Hematopoietic multipotent progenitor cell treated with erythropoietin and hydrocortisone succinate and interleukin-3 and kit ligand, for 17 days (in vitro differentiated cells): Measurements from ENCODE around the gene RPL28.
A peak's percentile ranks its signal among the peaks of the same experiment; 100 is the strongest.

Source experiments
- DNase-seq: peaks from one replicate; pipeline ENCODE4 v3.0.0-alpha.2; 2015; ENCODE audit warnings: low spot score

RPL28 gene

DNA sequence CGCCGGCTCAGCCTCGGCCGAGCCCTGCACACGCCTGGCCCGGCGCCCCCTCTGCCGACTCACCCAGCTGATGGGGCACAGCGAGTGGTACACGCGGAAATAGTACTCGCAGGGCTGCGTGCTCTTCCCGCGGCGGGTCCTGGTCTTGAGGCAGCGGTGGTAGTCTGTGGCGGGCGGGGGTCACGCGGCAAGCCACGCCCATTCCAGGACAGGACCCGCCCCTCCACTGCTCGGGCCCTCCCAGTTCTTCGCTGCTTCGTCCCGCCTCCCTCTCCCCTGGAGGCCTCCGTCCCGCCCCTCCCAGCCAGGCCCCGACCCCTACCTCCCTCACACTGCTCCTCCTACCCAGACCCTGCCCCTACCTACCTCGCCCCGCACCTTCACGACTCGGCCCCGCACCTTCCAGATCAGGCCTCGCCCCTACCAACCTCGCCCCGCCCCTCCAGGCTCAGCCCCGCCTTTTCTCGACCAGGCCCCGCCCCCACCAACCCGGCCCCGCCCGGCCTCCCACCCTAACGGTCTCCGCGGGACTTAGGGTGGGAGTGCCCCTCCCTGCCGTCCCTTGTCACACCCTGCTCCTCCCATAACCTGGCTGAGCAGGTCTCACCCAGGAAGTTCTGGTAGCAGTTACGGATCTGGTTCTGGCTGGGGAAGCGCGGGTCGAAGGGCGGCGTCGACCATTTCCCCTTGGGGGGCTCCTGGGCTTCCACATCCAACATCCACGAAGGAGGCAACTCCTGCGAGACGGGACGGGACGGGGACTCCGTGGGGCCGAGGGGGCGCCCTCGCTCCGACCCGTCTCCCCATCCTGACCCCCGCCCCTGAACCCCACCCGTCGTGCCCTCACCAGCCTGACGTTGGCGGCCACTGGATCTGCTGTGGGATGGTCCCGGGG is 31.7 kb upstream of the RPL28 start:
- peak; percentile 65 for DNase-seq

DNA sequence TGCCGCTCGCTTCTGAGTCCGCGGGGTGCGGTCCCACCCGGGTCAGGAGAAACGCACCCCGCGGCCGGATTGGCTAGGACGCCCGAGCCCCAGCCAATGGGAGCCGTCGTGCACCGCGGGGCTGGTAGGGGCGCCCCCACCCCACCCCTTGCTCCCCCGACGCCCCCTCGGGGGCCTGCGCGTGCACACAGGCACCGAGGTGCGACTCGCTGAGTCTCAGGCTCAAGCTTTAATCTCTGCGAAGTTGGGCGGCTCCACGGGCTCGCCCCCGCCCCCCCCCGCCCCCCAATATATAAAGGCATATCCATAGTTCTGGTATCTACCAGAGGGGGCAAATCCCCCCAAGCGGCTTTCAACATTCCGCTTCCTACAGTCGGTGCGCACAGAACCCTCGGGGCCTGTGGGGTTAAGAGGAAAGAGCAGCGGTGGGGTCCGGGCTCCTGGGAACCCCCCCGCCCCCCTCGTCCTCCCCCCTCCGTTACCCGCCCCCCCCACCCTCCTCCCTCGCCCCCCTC is 31.0 kb upstream of the RPL28 start, which contains the start of gene COX6B2:
Gene COX6B2 (minus strand): TSS at position 22 of the 515 bp plus-strand sequence. CDS start 198 bp downstream, outside the sequence.
- DNase-seq: peak; percentile 54

DNA sequence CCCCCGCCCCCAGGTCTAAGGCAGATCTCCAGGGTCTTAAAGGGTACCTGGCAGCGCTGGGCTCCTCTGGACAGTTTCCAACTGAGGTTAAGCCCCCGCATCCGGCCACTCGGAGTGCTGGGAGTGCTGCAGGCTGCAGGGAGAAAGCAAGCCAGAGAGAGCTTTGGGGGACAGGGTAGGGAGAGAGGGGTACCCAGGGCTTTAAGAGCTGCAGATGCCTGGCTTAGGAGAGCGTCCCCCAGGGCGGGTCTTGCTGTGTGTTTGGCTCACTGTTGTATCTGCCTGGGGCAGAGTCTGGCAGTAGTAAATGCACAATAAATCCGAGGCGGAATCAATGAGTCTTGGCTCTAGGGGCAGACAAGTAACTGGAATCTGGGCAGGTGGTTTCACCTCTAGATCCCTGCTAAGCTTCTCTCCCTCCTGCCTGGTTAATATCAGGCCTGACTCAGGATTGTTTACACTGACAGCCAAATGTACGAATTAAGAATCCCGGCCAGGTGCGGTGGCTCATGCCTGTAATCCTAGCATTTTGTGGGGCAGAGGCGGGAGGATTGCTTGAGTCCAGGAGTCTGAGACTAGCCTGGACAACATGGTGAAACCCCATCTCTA is 30.4 kb upstream of the RPL28 start:
- DNase-seq: no peak

DNA sequence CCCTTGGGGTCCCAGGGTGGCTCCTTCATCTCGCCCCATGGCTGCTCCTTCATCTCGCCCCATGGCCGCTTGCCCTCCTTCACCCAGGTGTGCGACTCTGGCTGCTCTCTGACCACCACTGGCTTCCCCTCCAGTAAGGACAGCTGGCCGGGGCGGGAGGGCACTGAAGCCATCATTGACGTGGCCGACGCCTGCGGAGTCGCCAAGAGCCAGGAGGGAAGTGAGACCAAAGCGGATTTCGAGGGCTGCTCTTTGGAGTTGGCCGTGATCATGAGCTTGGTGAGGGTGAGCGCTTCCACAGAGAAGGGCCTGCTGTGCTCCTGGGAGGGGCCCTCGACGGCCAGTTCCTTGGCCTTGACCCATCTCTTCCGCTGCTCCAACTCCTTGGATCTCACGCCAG is 27.2 kb upstream of the RPL28 start:
- DNase-seq: no peak

DNA sequence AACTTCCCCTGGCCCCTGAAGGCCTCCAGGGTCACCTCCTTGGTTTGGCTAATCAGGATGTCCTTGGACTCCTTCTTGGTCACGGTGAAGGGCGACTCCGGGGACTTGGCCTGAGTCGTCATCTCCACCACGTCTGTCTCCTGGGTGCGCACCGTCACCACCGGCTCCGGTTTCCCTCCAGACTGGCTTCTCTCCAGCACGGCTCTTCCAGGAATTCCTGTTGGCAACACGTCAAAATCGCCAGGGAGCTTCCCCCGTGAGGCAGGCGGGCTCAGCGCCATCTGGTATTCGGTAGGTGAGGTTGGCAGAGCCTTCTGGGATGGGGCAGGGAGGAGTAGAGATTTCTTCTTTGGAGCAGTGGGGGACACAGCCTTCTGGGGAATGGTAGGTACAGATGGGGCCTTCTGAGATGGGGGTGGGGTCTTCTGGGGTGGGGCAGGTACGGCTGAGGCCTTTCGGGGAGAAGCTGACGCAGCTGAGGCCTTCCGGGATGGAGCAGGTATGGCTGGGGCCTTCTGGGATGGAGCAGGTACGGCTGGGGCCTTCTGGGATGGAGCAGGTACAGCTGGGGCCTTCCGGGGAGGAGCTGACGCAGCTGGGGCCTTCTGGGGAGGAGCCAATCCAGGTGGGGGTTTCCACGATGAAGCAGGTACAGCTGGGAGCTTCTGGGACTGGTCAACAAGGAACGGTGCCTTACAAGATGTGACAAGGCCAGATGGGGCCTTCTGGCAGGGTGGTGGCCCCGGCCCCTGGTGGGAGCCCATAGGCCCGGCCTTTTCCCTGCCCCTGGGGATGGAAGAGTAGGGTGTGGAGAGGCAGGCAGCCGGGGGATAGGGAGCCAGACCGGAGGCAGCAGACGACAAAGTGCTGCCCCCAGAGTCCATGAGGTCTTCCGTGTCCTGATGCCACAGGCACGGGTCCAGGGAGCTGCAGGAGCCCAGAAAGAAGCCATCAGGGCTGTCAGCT is 26.5 kb upstream of the RPL28 start:
- no peak for DNase-seq

DNA sequence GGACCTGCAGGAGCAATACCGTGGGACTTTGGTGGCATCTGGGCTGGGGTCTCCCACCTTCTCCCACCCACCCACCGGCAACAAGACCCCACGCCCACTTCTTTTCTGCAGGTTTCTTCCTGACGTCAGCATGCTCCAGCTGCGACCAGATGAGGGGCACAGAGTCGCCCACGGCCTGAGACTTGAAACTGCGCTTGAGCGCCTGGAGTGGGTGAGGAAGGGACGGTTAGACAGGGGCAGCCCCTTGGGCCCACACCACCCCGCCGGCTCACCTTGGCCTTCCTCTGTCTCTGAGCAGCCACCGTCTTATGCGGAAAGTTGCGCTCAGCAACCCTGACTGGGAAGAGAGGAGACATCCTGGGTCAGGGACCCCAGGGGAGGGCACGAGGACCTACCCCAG is 24.8 kb upstream of the RPL28 start:
- DNase-seq: no peak

DNA sequence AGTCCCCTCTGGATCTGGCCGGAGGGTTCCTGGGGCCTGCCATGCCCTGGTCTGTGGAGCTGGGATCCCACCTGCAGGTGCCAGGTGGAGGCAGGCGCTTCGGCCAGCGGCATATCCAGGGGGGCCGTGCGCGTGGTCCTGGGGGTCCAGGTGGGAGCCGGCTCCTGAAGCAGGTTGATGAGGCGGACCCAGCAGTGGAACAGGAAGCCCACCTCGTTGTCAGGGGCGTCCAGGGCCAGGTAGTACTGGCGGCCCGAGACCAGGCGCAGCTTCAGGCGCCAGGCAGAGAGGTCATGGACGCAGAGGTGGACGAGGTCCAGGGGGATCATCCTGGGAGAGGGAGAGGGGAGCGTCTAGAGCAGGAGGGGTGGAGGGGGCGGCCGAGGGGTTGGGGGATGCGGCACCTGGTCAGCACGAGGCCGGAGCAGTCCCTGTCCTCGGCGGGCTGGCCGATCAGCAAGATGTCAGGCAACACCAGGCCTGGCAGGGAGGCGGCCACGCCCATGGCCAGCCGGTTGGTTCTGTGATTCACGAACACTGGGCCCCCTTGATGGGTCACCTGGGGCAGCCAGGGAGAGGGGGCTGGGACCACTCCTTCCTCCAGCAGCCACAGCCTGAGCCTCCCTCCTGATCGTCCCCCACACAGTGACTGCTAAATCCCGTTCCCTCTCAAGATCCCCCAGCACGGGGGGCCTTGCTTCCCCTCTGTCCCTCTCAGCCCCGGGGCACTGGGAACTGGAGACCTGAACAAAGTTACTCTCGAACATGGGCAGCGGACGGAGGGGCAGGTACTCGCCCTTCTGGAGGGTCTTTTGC is 23.4 kb upstream of the RPL28 start:
- no peak for DNase-seq

DNA sequence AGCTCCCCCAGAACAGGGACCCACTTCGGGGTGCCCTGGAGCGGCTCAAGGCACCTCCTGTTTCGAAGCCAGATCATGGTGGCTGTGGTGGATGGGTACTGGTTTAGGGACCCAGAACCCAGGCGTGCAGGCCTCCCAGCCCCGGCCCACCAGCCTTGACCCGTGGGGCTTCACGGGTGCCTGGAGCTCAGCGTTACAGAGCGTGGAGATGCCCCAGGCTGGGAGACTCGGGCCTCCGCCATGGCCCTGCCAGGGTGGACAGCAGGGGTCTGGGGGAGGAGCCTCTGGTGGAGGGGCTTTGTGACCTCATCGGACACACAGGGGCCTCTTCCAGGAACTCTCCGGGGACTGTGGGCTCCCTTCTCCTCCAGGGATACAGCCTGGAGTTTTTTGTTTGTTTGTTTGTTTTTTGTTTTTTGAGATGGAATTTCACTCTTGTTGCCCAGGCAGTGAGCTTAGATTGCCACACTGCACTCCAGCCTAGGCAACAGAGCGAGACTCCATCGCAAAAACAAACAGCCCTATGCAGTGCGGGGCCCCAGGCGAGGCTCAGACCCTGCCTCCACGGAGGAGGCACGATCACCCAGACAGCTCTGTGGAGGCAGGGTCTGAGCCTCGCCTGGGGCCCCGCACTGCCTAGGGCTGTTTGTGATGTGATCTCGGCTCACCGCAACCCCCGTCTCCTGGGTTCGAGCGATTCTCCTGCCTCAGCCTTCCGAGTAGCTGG is 22.6 kb upstream of the RPL28 start, which contains the start of gene GARIN5B:
Gene GARIN5B (minus strand): TSS at position 271 of the 727 bp plus-strand sequence. CDS start 194 bp downstream, at position 77.
- no peak for DNase-seq

DNA sequence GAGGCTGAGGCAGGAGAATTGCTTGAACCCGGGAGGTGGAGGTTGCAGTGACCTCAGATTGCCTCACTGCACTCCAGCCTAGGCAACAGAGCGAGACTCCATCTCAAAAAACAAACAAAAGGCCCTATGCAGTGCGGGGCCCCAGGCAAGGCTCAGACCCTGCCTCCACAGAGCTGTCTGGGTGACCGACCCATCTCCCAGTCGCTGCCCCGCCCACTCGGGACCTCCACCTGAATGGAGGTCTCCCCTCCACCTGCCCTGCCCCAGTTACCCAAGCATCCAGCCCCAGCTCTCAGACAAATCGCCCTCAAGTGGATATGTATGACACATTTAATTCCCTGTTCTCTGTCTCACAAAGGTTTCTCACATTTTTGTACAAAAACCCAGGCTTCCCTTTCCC is 20.5 kb upstream of the RPL28 start:
- no peak for DNase-seq

DNA sequence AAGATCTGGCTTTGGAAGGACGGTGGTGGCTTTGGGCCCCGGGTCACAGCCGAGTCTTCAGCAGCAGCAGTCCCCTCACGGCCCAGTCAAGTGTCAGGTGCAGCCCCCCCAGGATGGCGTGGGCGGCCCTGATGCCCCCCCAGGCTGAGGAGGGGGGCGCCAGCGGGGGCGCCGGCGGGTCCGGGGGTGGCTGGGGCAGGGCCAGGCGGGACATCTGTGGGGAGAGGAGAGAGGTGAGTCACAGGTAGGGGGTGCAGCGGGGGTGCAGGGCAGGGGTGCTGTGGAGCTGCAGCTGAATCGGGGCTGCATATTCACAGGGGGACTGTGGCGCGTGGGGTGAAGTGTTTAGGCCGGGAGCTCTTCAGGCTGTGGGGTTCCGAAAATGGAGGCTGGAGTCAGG is 19.8 kb upstream of the RPL28 start:
- no peak for DNase-seq

DNA sequence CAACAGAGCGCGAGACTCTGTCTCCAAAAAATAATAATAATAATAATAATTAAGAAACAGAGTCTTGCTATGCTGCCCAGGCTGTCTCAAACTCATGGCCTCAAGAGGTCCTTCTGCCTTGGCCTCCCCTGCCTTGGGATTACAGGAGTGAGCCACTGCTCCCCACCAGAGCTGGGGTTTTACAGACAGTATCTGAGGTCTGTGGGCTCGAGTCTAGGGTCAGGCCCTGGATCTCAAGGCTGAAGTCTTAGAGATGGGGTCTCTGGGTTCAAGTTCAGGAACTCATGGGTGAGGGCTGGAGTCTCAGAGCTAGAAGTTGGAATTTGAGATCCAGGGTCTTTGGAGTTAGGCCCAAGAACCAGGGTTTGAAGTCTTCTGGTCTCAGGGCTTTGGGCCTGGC is 18.9 kb upstream of the RPL28 start:
- no peak for DNase-seq

DNA sequence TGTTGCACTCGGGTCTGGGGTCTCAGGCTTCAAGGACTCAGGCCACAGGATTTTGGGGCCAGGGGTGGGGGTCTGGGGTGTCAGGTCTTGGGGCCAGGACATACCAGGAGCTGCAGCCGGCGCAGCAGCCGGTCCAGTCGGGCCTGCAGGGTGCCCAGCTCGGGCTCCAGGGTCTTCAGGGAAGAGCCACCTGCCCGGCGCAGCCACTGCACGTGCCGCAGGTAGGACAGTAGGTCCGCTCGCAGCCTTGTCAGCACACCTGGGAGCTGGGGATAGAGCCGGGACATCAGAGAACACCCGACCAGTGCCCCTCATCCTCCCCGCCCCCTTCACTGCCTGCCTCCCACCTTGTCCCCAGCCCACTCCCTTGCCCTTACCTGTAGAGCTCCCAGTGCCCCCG is 17.6 kb upstream of the RPL28 start:
- no peak for DNase-seq

DNA sequence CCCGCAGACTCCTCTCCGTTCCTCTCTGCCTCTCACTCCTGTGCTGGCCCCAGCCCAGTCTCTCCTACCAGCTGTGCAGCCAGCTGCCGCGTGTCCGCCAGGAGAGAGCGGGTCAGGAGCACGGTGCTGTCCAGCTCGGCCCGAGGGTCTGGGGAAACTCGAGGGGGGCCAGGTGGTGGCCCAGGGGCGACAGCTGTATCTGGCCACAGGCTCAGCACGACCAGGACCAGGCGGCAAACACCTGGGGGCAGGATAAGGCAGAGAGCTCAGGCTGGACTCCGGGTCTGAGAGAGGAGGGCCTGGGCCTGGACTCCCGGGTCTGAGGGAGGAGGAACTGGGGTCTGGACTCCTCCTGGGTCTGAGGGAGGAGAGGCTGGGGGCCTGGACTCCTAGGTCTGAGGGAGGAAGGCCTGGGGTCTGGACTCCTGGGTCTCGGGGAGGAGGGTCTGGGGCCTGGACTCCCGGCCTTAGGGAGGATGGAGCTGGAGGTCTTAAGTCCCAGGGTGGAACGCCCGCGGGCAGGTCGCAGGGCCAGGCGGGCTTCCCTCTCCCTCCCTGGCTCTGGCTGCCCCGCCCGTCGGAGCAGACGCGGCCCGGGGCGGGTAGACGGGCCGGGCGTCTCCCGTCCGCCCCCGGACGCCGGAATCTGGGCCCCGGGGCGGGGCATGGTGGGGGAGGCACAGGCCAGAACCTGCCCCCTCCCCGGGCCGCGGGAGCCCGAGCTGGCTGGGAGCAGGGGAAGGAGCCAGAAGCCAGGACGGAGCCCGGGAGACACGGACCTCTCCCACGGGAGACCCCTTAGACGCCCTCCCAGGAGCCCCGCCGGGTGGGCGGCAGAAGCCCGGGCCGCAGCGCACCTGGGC is 16.8 kb upstream of the RPL28 start:
- no peak for DNase-seq

DNA sequence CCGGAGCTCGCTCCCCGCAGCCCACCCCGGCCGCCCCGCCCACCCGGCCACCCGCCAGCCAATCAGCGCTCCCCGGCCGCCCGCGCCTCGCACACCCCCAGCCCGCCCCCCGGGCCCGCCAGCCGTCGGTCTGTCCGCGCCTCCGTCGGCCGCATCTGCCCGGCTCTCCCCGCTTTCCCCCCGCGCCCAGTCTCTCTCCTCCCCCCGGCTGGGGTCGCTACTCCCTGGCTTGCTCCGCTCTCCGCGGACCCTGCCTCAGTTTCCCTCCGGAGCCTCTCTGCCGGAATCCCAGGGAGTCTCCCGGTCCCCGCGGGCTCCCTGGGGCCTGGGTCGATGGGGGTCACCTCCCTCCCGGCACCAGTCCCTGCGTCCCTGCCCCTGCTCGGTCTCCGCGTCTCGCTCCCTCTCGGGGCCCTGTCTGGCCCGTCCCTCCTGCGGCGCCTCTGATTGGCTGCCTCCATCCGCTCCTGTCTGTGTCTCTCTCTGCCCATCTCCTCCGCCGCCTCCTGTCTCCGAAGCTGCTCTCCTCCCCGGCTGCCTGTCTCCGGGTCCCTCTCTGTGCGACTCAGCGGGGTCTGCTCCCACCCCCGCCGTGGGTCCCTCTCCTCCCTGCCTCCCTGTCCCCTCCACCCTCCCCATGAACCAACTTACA is 16.0 kb upstream of the RPL28 start:
- no peak for DNase-seq

DNA sequence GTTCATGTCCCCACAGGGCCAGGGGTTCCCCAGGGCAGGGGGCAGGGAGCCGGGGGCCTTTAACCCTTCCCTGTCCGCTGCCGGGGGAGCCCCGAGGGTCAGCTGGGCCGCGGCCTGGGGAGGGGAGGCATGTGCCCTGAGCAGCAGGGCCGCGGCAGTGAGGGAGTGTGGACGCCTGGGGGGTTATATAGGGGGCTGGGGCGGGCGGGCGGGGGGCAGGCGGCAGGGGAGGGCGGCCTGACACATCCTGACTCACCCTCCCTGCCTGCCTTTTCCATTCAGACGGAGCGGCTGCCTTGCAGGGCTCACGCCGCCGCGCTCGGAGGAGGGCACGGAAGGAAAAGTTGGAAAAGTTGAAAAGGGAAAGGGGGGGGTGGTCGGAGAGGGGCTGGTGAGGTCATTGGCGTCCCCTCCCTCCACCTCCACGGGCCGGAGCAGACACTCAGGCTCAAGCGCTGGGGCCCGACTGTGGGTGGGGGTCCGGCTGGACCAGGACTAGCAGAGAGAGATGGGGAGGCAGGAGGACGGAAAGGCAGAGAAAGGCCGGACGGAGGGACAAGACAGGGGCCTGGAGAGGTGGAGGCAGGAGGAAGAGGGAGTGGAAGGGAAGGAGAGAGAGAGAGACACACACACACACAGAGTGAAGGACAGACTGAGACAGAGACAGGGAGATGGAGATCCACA is 15.3 kb upstream of the RPL28 start, which contains the start of gene IL11:
Gene IL11 (minus strand): TSS at position 159 of the 684 bp plus-strand sequence. CDS start 153 bp downstream, at position 6.
- no peak for DNase-seq

DNA sequence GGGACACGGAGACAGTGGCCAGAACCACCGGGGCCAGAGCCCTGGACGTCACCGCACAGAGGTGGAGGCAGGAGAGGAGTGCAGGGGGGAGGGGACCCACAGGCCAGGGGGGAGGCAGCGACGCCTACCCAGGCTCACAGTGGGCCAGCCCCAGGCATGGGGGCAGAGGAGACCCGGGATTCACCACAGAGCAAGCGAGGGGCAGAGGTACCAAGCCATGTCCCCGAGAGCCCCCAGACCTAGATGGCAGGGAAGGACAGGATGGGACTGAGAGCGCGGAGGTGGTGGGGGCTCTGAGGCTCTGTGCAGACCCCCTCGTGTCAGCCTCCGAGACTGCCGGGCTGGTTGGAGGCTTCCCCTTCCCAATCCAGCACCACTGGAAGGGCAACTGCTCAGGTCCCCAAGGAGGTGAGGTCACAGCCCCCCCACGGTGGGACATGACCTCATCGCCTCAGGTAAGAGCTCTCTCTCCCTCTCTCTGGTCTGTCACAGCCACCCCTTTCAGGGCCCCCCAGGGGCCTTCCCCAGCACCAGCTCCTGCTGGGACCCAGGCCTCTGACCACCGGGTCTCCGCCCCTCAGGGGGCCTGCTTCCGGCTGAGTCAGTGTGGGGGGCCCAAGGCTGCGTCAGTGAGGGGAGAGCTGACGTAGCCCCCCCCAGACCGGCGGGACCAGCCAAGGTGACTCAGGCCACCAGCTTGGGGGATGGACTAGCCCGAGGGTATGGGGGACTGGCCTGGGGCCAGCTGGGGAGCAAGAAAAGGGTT is 13.2 kb upstream of the RPL28 start:
- DNase-seq: no peak

DNA sequence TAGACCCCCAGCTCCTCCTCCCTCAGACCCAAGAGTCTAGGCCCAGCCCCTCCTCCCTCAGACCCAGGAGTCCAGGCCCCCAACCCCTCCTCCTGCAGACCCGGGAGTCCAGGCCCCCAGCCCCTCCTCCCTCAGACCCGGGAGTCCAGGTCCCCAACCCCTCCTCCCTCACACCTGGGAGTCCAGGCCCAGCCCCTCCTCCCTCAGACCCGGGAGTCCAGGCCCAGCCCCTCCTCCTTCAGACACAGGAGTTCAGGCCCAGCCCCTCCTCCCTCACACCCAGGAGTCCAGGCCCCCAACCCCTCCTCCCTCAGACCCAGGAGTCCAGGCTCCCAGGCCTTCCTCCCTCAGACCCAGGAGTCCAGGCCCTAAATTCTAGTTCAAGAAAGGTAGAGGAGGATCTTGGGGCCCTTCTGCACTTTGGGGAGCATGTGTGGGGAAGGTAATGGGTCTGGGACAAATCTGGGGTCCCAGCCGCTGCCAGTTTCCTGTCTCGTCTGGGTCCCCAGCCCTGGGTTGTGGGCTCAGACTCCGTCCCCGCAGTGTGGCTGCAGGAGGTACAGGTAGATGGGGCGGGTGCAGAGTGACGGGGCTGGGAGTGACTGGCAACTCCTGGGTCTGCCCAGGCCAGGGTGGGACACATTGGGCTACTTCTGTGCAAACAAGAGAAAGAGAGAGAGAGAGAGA is 12.3 kb upstream of the RPL28 start:
- DNase-seq: no peak
